Measurements from ENCODE around the gene CD80.

- TF ChIP-seq EZH2 (IDR thresholded peaks at IDR 0.05; ENCODE audit: borderline replicate concordance, low read length): no peak
- no peak for TF ChIP-seq CTCF (conservative IDR thresholded peaks at IDR 0.05 in 1 of 2, IDR thresholded peaks at IDR 0.05 in 1 of 2; ENCODE audit: extremely low read depth in 1 of 2, insufficient read depth in 1 of 2, low read depth in 1 of 2, low read length in 2 of 2)
Measured at GRCh38 chr3:119590706-119591105, 31.3 kb upstream of the CD80 start.

Data from mammary epithelial cell (primary cell).